ENCODE data around the gene PITPNC1. TPM values are rescaled to one million over a fixed set of nuclear protein-coding genes. Genes with fewer than 3 reads are reported as not detected.

Gene PITPNC1
- total and polyA plus RNA-seq, 2 donors (not counting 3 experiments of a cell fraction or from before 2014, with no cell fraction given) = 2.4 to 9.6 TPM

GRCh38 chr17:67666710-67667109 is 289.6 kb downstream of the PITPNC1 start:
- POLR2A ChIA-PET = no interaction called here
- Histone ChIP-seq H2AFZ (ENCODE audit: low read depth, low read length) (no peak overlapping the region), H3K9me1 (replicated peaks; ENCODE audit: control insufficient read depth, extremely low read depth, insufficient read depth, low read length) (no peaks in the 10 kb centered on the region), H3K9me3 (replicated peaks; ENCODE audit: control insufficient read depth, insufficient read depth, low read length) (no peaks in the 10 kb centered on the region), H3K27ac (ENCODE audit: insufficient read depth, low read depth, low read length) (no peak overlapping the region), H3K4me3 (replicated peaks in 1 of 3; ENCODE audit: insufficient read depth in 1 of 3, low read depth in 1 of 3, low read length in 3 of 3) (no peak overlapping the region), H4K20me1 (replicated peaks; ENCODE audit: control insufficient read depth, extremely low read depth, insufficient read depth, low read length) (no peaks in the 10 kb centered on the region), H3K36me3 (ENCODE audit: control insufficient read depth in 2 of 2, extremely low read depth in 1 of 2, insufficient read depth in 2 of 2, low read length in 2 of 2) (no peaks in the 10 kb centered on the region), H3K4me1 (ENCODE audit: control insufficient read depth, extremely low read depth, insufficient read depth, low read length) (no peaks in the 10 kb centered on the region), H3K79me2 (ENCODE audit: control insufficient read depth, insufficient read depth, low read length) (no peaks in the 10 kb centered on the region), H3K27me3 (ENCODE audit: control insufficient read depth in 2 of 2, insufficient read depth in 2 of 2, low read length in 2 of 2) (no peaks in the 10 kb centered on the region), H3K4me2 (ENCODE audit: insufficient read depth, low read length) (no peak overlapping the region), H3K9ac (replicated peaks; ENCODE audit: extremely low read depth, insufficient read depth, low read length) (no peak overlapping the region)
- dilution Hi-C loops (cut with MboI; ENCODE audit: extremely low pct_ligation_motif_present, low sequenced_read_pairs) (no loop called here), intact Hi-C loops (cut with micrococcal nuclease) (no loop called here)
- DNase-seq (ENCODE audit: low read depth, low spot score) (no peak), FAIRE-seq (no peak)
- CTCF ChIA-PET = interaction anchor here (0.5 to 1.0 kb wide), 2 partner anchors 292 to 376 kb away, joined by 3 to 5 read pairs; no protein-coding TSS in a partner anchor
- TF ChIP-seq POLR2AphosphoS5 (IDR thresholded peaks at IDR 0.05; ENCODE audit: insufficient read depth, low read depth, low read length) = no peak
- no peak for TF ChIP-seq CTCF (IDR thresholded peaks at IDR 0.05; ENCODE audit: extremely low read depth in 1 of 2, insufficient read depth in 1 of 2, low read depth in 1 of 2, low read length in 2 of 2)
- TF ChIP-seq MAX (IDR thresholded peaks at IDR 0.05; ENCODE audit: insufficient read depth, insufficient read length) = no peak
- TF ChIP-seq JUN (IDR thresholded peaks at IDR 0.05; ENCODE audit: borderline replicate concordance, insufficient read depth, insufficient read length, low read depth) = no peak
- TF ChIP-seq MYC (IDR thresholded peaks at IDR 0.05; ENCODE audit: low read depth, low read length) = no peak
- no peak for TF ChIP-seq EZH2 (IDR thresholded peaks at IDR 0.05; ENCODE audit: borderline replicate concordance, low read depth, low read length, severe bottlenecking)
- TF ChIP-seq POLR2A (IDR thresholded peaks at IDR 0.05; ENCODE audit: low read depth, low read length) = no peak
- no peak for TF ChIP-seq GATA2 (IDR thresholded peaks at IDR 0.05; ENCODE audit: insufficient read depth, insufficient read length, low read depth, low read length)
- no peak for TF ChIP-seq FOS (IDR thresholded peaks at IDR 0.05; ENCODE audit: borderline replicate concordance, insufficient read depth, low read length)
- no TSS peak for BruUV-seq (replicated peaks)

All from endothelial cell of umbilical vein (primary cell).